GM19023 (cell line): Measurements from ENCODE around the gene ZNF19.
"Not testable (repeated sequence)": the region's sequence is repeated elsewhere in the genome, so short reads cannot be mapped to it uniquely, and the experiment has no call there.

Experiments
- ATAC-seq: cut with Tn5 transposase; IDR thresholded peaks from one replicate; pipeline ENCODE4 v1.9.1; 2021; ENCODE audit warnings: mild to moderate bottlenecking, moderate library complexity; ENCODE audit not compliant: unreplicated experiment

The ZNF19 gene

GRCh38 chr16:71489122-71489521, at the start of gene ZNF19:
ZNF19 (minus strand) TSS chr16:71489324; CDS start chr16:71482114, 7,210 bp downstream.
- ATAC-seq = no peak

- ATAC-seq = peak; percentile 81
Observed at GRCh38 chr16:71537643-71538042, 48.5 kb upstream of the ZNF19 start.

GRCh38 chr16:71536752-71537499, 47.8 kb upstream of the ZNF19 start:
- ATAC-seq = no peak

- no peak for ATAC-seq
Observed at GRCh38 chr16:71532366-71532765, 43.2 kb upstream of the ZNF19 start.

GRCh38 chr16:71528863-71529262, 39.7 kb upstream of the ZNF19 start:
- no peak for ATAC-seq

- ATAC-seq = no peak
Observed at GRCh38 chr16:71528257-71528656, 39.1 kb upstream of the ZNF19 start.

- ATAC-seq = no peak
Observed at GRCh38 chr16:71526111-71526631, 37.0 kb upstream of the ZNF19 start, which contains the start of gene CHST4. CHST4 (plus strand) TSS chr16:71526426; CDS start chr16:71536678, 10,252 bp downstream.

- no peak for ATAC-seq
Observed at GRCh38 chr16:71524566-71525553, 35.7 kb upstream of the ZNF19 start.

- no peak for ATAC-seq
Observed at GRCh38 chr16:71520550-71520949, 31.4 kb upstream of the ZNF19 start.

- ATAC-seq = no peak
Observed at GRCh38 chr16:71515026-71515425, 25.9 kb upstream of the ZNF19 start.

- ATAC-seq = no peak
Observed at GRCh38 chr16:71514476-71514875, 25.4 kb upstream of the ZNF19 start.

GRCh38 chr16:71513302-71513701, 24.2 kb upstream of the ZNF19 start:
- no peak for ATAC-seq

- ATAC-seq = no peak
Observed at GRCh38 chr16:71507061-71507460, 17.9 kb upstream of the ZNF19 start.

- no peak for ATAC-seq
Observed at GRCh38 chr16:71504901-71505300, 15.8 kb upstream of the ZNF19 start.

GRCh38 chr16:71504051-71504450, 14.9 kb upstream of the ZNF19 start:
- not testable (repeated sequence) for ATAC-seq

- ATAC-seq = no peak
Observed at GRCh38 chr16:71501547-71501946, 12.4 kb upstream of the ZNF19 start.

- ATAC-seq = no peak
Observed at GRCh38 chr16:71500964-71501363, 11.8 kb upstream of the ZNF19 start.

GRCh38 chr16:71499775-71500364, 10.7 kb upstream of the ZNF19 start:
- ATAC-seq = no peak

- no peak for ATAC-seq
Observed at GRCh38 chr16:71498031-71498430, 8.9 kb upstream of the ZNF19 start.

- ATAC-seq = no peak
Observed at GRCh38 chr16:71493213-71493612, 4.1 kb upstream of the ZNF19 start.

GRCh38 chr16:71492786-71493185, 3.7 kb upstream of the ZNF19 start:
- no peak for ATAC-seq
